MM.1S (cell line): ENCODE measurements around the gene HLA-DQA1.
"Not testable (repeated sequence)": the region's sequence is repeated elsewhere in the genome, so short reads cannot be mapped to it uniquely, and the experiment has no call there.

Experiments
- DNase-seq: peaks from one replicate; pipeline ENCODE4 v3.0.0-alpha.2; 2015
- H2AFZ ChIP-seq: fragments of 300-600 bp; sonication (generic); 2 replicates; pipeline ENCODE4 v1.6.0; 2016; ENCODE audit warnings: antibody characterized with exemption, low read length
- H3F3A ChIP-seq: fragments of 300-600 bp; sonication (generic); 2 replicates; pipeline ENCODE4 v1.6.1; 2016; ENCODE audit warnings: mild to moderate bottlenecking, antibody characterized with exemption, low read length, moderate library complexity, mixed read lengths; ENCODE audit not compliant: insufficient read depth
- H3K27ac ChIP-seq: fragments of 300-600 bp; sonication (generic); 2 replicates; pipeline ENCODE4 v1.5.1; 2016; ENCODE audit warnings: mild to moderate bottlenecking, low read length
- H3K27me3 ChIP-seq: fragments of 300-600 bp; sonication (generic); replicated peaks from 2 replicates; pipeline ENCODE4 v1.6.0; 2016; ENCODE audit warnings: low read length; ENCODE audit not compliant: insufficient read depth
- H3K36me3 ChIP-seq: fragments of 300-600 bp; sonication (generic); replicated peaks from 2 replicates; pipeline ENCODE4 v1.6.1; 2016; ENCODE audit warnings: mild to moderate bottlenecking, low read length, mixed read lengths; ENCODE audit not compliant: insufficient read depth
- H3K4me1 ChIP-seq: fragments of 300-600 bp; sonication (generic); 2 replicates; pipeline ENCODE4 v1.6.1; 2016; ENCODE audit warnings: low read length, mixed read lengths
- H3K4me2 ChIP-seq: fragments of 300-600 bp; sonication (generic); 2 replicates; pipeline ENCODE4 v1.6.0; 2016; ENCODE audit warnings: low read depth, low read length
- H3K4me3 ChIP-seq: fragments of 300-600 bp; sonication (generic); 2 replicates; pipeline ENCODE4 v1.5.1; 2016; ENCODE audit warnings: low read length, mixed read lengths
- H3K79me2 ChIP-seq: fragments of 300-600 bp; sonication (generic); 2 replicates; pipeline ENCODE4 v1.6.1; 2016; ENCODE audit warnings: mixed run types, low read length, mixed read lengths
- H3K9ac ChIP-seq: fragments of 300-600 bp; sonication (generic); 2 replicates; pipeline ENCODE4 v1.6.1; 2016; ENCODE audit warnings: low read length, mixed read lengths
- H3K9me2 ChIP-seq: fragments of 300-600 bp; sonication (generic); replicated peaks from 2 replicates; pipeline ENCODE4 v1.6.1; 2016; ENCODE audit warnings: mild to moderate bottlenecking, low read length, mixed read lengths; ENCODE audit not compliant: insufficient read depth
- H3K9me3 ChIP-seq: fragments of 300-600 bp; sonication (generic); replicated peaks from 2 replicates; pipeline ENCODE4 v1.6.1; 2016; ENCODE audit warnings: mild to moderate bottlenecking, low read length, mixed read lengths; ENCODE audit not compliant: insufficient read depth
- H4K20me1 ChIP-seq: fragments of 300-600 bp; sonication (generic); 2 replicates; pipeline ENCODE4 v1.6.1; 2016; ENCODE audit warnings: mild to moderate bottlenecking, low read length, moderate library complexity, mixed read lengths; ENCODE audit not compliant: insufficient read depth
- CTCF ChIP-seq: fragments of 300-600 bp; sonication (generic); IDR thresholded peaks from 2 replicates; pipeline ENCODE4 v1.5.1; 2016; ENCODE audit warnings: antibody characterized with exemption, low read length, mixed read lengths
- EZH2 ChIP-seq: fragments of 300-600 bp; sonication (generic); optimal IDR thresholded peaks from 2 replicates; pipeline ENCODE3; 2017; ENCODE audit warnings: low read depth, mild to moderate bottlenecking, antibody characterized with exemption, low read length, mixed read lengths
- EZH2phosphoT487 ChIP-seq: fragments of 300-600 bp; sonication (generic); IDR thresholded peaks from 2 replicates; pipeline ENCODE4 v1.6.1; 2018; ENCODE audit warnings: antibody characterized with exemption, low read length

The HLA-DQA1 gene

GRCh38 chr6:32627831-32628230 is 9.4 kb upstream of the HLA-DQA1 start:
- Histone ChIP-seq H4K20me1 (no peaks in the 10 kb centered on the region), H3K4me2 (no peak overlapping the region), H3K9ac (no peak overlapping the region), H3K27me3 (no peaks in the 10 kb centered on the region), H3K36me3 (no peaks in the 10 kb centered on the region), H3K4me3 (no peak overlapping the region), H3K27ac (no peak overlapping the region), H3F3A (peaks cover 10% of the 10 kb centered on the region), H2AFZ (no peak overlapping the region), H3K9me2 (no peaks in the 10 kb centered on the region), H3K9me3 (no peaks in the 10 kb centered on the region), H3K4me1 (peaks cover 8% of the 10 kb centered on the region), H3K79me2 (no peaks in the 10 kb centered on the region)
- no peak for DNase-seq
- no peak for TF ChIP-seq CTCF
- TF ChIP-seq EZH2phosphoT487, result no peak
- no peak for TF ChIP-seq EZH2

- H3K9me3 ChIP-seq, H3K4me1 ChIP-seq, H3K4me3 ChIP-seq, DNase-seq, H3K4me2 ChIP-seq, H3K9me2 ChIP-seq, H3K9ac ChIP-seq, H3F3A ChIP-seq, H2AFZ ChIP-seq, H3K79me2 ChIP-seq, H3K27ac ChIP-seq, H4K20me1 ChIP-seq, H3K36me3 ChIP-seq, H3K27me3 ChIP-seq: not testable (repeated sequence)
These were observed 7.4 kb upstream of the HLA-DQA1 start for GRCh38 chr6:32629793-32630192.

DNA sequence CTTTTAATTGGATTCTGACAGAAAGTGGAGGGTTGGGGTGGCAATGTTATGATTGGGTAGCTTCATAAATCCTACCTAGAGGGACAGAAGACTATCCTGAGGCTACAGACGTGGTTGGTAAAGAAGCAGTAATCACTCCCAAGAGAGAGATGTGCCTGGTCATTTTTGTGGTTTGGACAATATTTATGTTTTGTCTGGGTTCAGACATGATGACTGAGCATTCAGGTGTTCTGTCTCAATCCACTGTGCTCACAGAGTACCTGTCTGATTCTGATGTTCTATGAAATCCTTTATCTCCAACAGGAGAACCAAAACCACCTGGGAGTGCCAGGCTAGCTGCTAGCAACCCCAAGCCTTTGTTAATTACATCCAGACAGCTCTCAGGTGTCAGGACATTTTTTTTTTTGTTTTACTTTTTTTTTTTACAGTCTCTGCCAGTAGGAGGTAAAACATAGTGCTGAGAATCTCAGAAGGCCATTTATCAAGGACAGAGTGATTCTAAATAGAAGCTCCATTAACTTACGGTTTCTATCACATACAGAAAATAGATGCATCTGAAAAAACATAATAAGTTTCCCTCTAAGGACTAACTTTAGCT is 1.6 kb upstream of the HLA-DQA1 start:
- Histone ChIP-seq H3K9ac (no peak overlapping the region), H3K4me3 (no peak overlapping the region), H3K9me3 (no peaks in the 10 kb centered on the region), H3K36me3 (no peaks in the 10 kb centered on the region), H3K4me2 (no peak overlapping the region), H3K27me3 (no peaks in the 10 kb centered on the region), H3K4me1 (no peaks in the 10 kb centered on the region), H3F3A (no peaks in the 10 kb centered on the region), H3K79me2 (no peaks in the 10 kb centered on the region), H3K9me2 (no peaks in the 10 kb centered on the region), H4K20me1 (no peaks in the 10 kb centered on the region), H3K27ac (no peak overlapping the region), H2AFZ (no peak overlapping the region)
- no peak for TF ChIP-seq CTCF
- no peak for TF ChIP-seq EZH2
- TF ChIP-seq EZH2phosphoT487, result no peak
- DNase-seq, result peak; percentile 7

DNA sequence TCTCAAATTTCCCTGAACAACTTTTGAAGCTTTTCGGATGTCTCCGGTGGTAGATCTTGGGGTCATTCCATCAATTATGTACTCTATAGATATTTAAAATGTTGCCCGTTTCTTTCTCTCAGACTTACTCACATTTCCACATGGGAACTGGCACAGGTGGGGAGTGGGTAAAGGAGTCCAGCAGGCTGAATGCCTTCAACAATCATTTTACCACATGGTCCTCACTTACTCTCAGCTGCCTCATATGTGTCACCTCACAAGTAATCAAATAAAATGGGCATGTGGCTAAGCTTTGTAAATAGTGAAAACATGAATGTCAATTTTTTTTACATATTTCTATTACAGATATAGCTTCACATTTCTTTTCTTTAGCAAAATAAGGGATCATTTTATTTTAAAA is 677 bp downstream of the HLA-DQA1 start:
- Histone ChIP-seq H4K20me1 (no peaks in the 10 kb centered on the region), H3K9ac (no peak overlapping the region), H2AFZ (no peak overlapping the region), H3K27me3 (no peaks in the 10 kb centered on the region), H3K4me2 (no peak overlapping the region), H3K36me3 (no peaks in the 10 kb centered on the region), H3F3A (no peaks in the 10 kb centered on the region), H3K9me2 (no peaks in the 10 kb centered on the region), H3K4me3 (no peak overlapping the region), H3K27ac (no peak overlapping the region), H3K9me3 (no peaks in the 10 kb centered on the region), H3K79me2 (no peaks in the 10 kb centered on the region), H3K4me1 (no peaks in the 10 kb centered on the region)
- TF ChIP-seq EZH2phosphoT487 (no peak), EZH2 (no peak), CTCF (no peak)
- no peak for DNase-seq
